Endodermal cell (in vitro differentiated cells): ENCODE data around the gene FAM83C. TPM values are rescaled to one million over a fixed set of nuclear protein-coding genes. Genes with fewer than 3 reads are reported as not detected.

Experiments used
- DNase-seq: peaks from one replicate; pipeline ENCODE4 v3.0.0-alpha.2; 2017
- H3K27ac ChIP-seq: 2 replicates; pipeline ENCODE4 v1.5.1; 2013; ENCODE audit warnings: mild to moderate bottlenecking, low read depth, low read length, moderate library complexity
- H3K27me3 ChIP-seq: 2 replicates; pipeline ENCODE4 v1.6.1; 2013; ENCODE audit warnings: mild to moderate bottlenecking, low read length, moderate library complexity; ENCODE audit not compliant: insufficient read depth, control insufficient read depth, poor library complexity, severe bottlenecking
- H3K36me3 ChIP-seq: 2 replicates; pipeline ENCODE4 v1.7.0; 2013; ENCODE audit warnings: mild to moderate bottlenecking, low read length, moderate library complexity; ENCODE audit not compliant: control insufficient read depth, insufficient read depth
- H3K4me1 ChIP-seq: one replicate; pipeline ENCODE4 v1.7.0; 2013; ENCODE audit warnings: low read length; ENCODE audit not compliant: control insufficient read depth, insufficient read depth
- H3K4me3 ChIP-seq: 2 replicates; pipeline ENCODE4 v1.5.1; 2013; ENCODE audit warnings: mild to moderate bottlenecking, low read length, moderate library complexity
- H3K9ac ChIP-seq: 2 replicates; pipeline ENCODE4 v1.6.1; 2013; ENCODE audit warnings: mild to moderate bottlenecking, low read length, moderate library complexity; ENCODE audit not compliant: poor library complexity, severe bottlenecking; ENCODE audit errors: extremely low read depth
- H3K9me3 ChIP-seq: 2 replicates; pipeline ENCODE4 v1.6.1; 2013; ENCODE audit warnings: mild to moderate bottlenecking, low read length, moderate library complexity; ENCODE audit not compliant: control insufficient read depth
- H3K27ac Mint-ChIP-seq: 2 replicates; pipeline ENCODE4 v1.8.0; 2020; ENCODE audit warnings: mixed read lengths
- H3K27me3 Mint-ChIP-seq: 2 replicates; pipeline ENCODE4 v1.8.0; 2021; ENCODE audit warnings: mild to moderate bottlenecking, mixed read lengths; ENCODE audit not compliant: insufficient read depth
- H3K36me3 Mint-ChIP-seq: 2 replicates; pipeline ENCODE4 v1.8.0; 2020; ENCODE audit warnings: low read depth, mixed read lengths
- H3K4me1 Mint-ChIP-seq: 2 replicates; pipeline ENCODE4 v1.8.0; 2020; ENCODE audit warnings: mixed read lengths
- H3K4me3 Mint-ChIP-seq: 2 replicates; pipeline ENCODE4 v1.8.0; 2020; ENCODE audit warnings: mild to moderate bottlenecking, moderate library complexity, mixed read lengths
- H3K9me3 Mint-ChIP-seq: 2 replicates; pipeline ENCODE4 v1.8.0; 2020; ENCODE audit warnings: mild to moderate bottlenecking, mixed read lengths
- WGBS, 2 experiments: methylation state at CpG; one replicate each; pipeline versions ENCODE4 v1.1.5 to v1.1.7; 2013; ENCODE audit warnings: missing lambda C conversion rate in 2 of 2, mixed read lengths in 1 of 2; ENCODE audit not compliant: insufficient coverage in 1 of 2, insufficient read length in 1 of 2; 5-methylcytosine and 5-hydroxymethylcytosine counted together
- total RNA-seq, 2 donors: library from RNA; stranded (reverse); fragmentation: NEBNext Ultra II Directional in 1 of 2; extraction: Animal tissue kit (Norgen Biotek cat#: 25700) in 1 of 2; gene quantifications; 2 replicates in 1 of 2; 3 replicates in 1 of 2; pipeline ENCODE4 v1.2.1, GENCODE V29; 2021
- TF ChIP-seq, protein P1 (sequence below): fragments of 200-600 bp; sonication (generic); conservative IDR thresholded peaks from 2 replicates; pipeline ENCODE4 v1.5.0; 2021; ENCODE audit warnings: antibody characterized with exemption, mild to moderate bottlenecking

FAM83C gene
- total RNA-seq, 2 donors from 2014 or later, result not detected

DNA sequence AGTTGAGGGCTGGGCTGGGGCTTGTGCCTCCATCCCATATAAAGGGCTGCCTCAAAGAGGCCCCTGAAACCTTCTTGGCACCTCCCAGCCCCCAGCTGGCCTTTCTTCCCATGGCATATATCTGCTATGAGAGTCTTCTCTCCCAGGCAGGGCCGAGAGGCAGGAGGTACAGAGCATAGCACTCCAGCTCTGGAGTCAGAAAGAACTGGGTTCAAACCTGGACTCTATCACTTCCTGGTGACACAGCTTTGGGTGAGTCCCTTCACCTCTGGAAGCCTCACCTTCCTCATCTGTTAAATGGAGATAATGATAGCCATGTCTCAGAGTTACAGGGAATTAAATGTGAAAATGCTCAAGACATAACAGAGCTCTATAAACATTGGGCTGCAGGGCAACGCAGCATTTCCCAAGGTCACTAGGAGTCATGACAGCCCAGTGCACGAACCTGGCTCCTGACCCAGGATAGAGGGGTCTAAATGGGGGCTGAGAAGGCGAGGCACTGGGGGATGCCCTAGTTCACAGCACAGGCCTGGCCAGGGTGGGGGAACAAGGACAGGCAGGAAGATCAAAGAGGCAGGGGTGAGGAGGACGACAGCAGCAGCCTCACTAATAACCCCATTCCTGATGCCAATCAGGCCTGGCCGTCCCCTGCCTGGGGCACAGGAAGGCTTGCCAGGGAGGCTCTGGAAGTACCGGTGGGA is 1.9 kb downstream of the FAM83C start:
- Mint-ChIP-seq H3K27me3 (peaks cover 19% of the 10 kb centered on the region), H3K36me3 (no peaks in the 10 kb centered on the region), H3K9me3 (no peaks in the 10 kb centered on the region), H3K4me1 (peaks cover 18% of the 10 kb centered on the region), H3K4me3 (no peak overlapping the region), H3K27ac (no peak overlapping the region)
- peaks cover 3% of the 10 kb centered on the region for H3K4me1 ChIP-seq
- DNase-seq, result no peak
- H3K27ac ChIP-seq, result no peak overlapping the region
- H3K27me3 ChIP-seq, result no peaks in the 10 kb centered on the region
- 81 to 88% methylated on average over 7 of the region's 7 CpGs for WGBS, 2 experiments
- TF ChIP-seq, protein P1, sequence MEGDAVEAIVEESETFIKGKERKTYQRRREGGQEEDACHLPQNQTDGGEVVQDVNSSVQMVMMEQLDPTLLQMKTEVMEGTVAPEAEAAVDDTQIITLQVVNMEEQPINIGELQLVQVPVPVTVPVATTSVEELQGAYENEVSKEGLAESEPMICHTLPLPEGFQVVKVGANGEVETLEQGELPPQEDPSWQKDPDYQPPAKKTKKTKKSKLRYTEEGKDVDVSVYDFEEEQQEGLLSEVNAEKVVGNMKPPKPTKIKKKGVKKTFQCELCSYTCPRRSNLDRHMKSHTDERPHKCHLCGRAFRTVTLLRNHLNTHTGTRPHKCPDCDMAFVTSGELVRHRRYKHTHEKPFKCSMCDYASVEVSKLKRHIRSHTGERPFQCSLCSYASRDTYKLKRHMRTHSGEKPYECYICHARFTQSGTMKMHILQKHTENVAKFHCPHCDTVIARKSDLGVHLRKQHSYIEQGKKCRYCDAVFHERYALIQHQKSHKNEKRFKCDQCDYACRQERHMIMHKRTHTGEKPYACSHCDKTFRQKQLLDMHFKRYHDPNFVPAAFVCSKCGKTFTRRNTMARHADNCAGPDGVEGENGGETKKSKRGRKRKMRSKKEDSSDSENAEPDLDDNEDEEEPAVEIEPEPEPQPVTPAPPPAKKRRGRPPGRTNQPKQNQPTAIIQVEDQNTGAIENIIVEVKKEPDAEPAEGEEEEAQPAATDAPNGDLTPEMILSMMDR, result no peak
- no peak overlapping the region for H3K4me3 ChIP-seq
- H3K9ac ChIP-seq, result no peak overlapping the region
- no peaks in the 10 kb centered on the region for H3K36me3 ChIP-seq
- no peaks in the 10 kb centered on the region for H3K9me3 ChIP-seq

DNA sequence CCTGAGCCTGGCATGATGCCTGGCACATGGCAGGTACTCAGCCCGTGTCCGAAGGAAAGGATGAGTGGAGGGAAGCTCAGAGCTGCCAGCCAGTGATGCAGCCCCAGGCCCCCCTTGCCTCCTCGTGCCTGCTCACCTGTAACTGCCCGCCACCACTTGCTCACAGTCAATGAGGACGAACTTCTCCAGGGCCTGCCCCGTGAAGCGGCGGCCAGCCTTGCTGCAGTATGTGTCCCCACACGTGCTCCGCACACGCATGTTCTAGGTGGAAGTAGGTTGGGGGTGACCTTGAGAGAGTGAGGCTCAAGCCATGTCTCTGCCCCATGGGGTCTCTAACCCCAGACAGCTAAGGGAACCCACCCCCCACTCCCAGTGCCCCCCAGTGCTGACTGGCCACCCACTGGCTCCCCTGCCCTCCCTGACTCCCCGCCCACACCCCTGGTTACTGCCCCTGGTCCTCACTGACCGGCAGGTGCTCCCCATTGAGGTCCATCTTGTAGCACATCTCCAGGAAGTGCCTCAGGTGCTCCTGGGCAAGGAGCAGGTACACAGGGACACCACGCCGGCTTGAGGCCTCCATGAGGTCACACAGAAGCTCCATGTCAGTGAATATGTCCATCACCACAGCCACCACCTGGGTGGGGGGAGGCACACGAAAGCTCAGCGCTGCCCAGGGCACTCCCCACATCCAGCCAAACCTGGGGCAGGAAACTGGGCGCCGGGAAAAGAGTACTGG is 3.7 kb downstream of the FAM83C start:
- TF ChIP-seq, protein P1, result no peak
- H3K4me1 Mint-ChIP-seq, result peaks cover 17% of the 10 kb centered on the region
- H3K9me3 Mint-ChIP-seq, result no peaks in the 10 kb centered on the region
- H3K36me3 Mint-ChIP-seq, result peaks cover 3% of the 10 kb centered on the region
- no peak overlapping the region for H3K4me3 Mint-ChIP-seq
- peaks cover 6% of the 10 kb centered on the region for H3K4me1 ChIP-seq
- H3K27ac ChIP-seq, result no peak overlapping the region
- no peak overlapping the region for H3K27ac Mint-ChIP-seq
- H3K36me3 ChIP-seq, result peaks cover under 1% of the 10 kb centered on the region
- H3K27me3 Mint-ChIP-seq, result peaks cover 19% of the 10 kb centered on the region
- 94% methylated on average over 13 to 18 of the region's 19 CpGs for WGBS, 2 experiments
- no peak overlapping the region for H3K4me3 ChIP-seq
- no peak for DNase-seq
- no peaks in the 10 kb centered on the region for H3K9me3 ChIP-seq
- no peak overlapping the region for H3K9ac ChIP-seq
- H3K27me3 ChIP-seq, result no peaks in the 10 kb centered on the region

DNA sequence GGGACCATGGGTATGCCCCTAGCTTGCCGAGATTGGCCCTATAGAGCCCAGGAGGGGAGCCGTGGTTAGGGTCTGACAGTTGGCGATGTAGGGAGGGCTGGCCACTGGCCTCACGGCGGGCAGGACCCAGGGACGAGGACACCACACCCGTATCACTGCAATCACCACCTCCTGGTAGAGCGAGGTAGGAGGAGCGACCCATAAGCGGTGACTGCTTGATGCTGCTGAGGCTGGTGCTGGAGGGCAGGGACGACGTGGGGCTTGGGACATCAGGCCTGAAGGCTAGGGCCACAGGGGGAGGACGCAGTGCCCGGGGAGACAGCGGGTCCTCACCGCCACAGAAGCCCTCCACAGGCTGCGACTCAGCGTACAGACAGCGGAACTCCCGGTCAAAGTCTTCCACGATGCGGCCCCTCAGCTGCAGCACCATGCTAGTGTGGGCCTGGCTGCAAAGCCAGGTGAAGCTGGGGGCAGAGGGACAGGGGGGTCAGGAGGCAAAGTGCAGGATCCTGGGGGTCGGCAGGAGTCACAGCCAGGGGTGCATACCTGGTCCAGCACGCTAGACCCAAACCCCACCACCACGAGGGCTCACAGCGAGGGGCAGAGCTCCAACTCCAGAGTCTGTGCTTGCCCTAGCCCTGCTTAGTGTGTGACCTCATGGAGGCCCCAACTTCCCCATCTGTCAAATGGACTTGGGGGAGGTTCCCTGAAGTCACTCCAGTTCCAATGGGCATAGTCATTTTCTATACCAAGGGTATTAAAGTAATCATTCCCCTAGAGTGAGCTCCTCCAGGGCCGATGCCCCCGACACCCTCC is 4.5 kb downstream of the FAM83C start:
- no peak overlapping the region for H3K9ac ChIP-seq
- Mint-ChIP-seq H3K27ac (no peak overlapping the region), H3K9me3 (no peaks in the 10 kb centered on the region), H3K36me3 (peaks cover 8% of the 10 kb centered on the region), H3K27me3 (peaks cover 19% of the 10 kb centered on the region), H3K4me3 (no peak overlapping the region), H3K4me1 (peaks cover 21% of the 10 kb centered on the region)
- no peak for DNase-seq
- no peaks in the 10 kb centered on the region for H3K9me3 ChIP-seq
- H3K36me3 ChIP-seq, result peaks cover 4% of the 10 kb centered on the region
- H3K4me1 ChIP-seq, result peaks cover 9% of the 10 kb centered on the region
- no peaks in the 10 kb centered on the region for H3K27me3 ChIP-seq
- H3K27ac ChIP-seq, result no peak overlapping the region
- no peak overlapping the region for H3K4me3 ChIP-seq
- WGBS, 2 experiments, result 93 to 94% methylated on average over 13 to 28 of the region's 28 CpGs
- TF ChIP-seq, protein P1, result no peak
